Effector memory CD8-positive, alpha-beta T cell (primary cell): ENCODE measurements around the gene PCDHB1.
"Not testable (repeated sequence)": the region's sequence is repeated elsewhere in the genome, so short reads cannot be mapped to it uniquely, and the experiment has no call there.

Experiments
- ATAC-seq: fragments of 150-1000 bp; cut with Tn5 transposase; replicated peaks from 2 replicates; pipeline ENCODE4 v1.10.0; 2021; ENCODE audit warnings: mild to moderate bottlenecking, moderate library complexity
- DNase-seq, 3 experiments: peaks; one replicate each; pipeline ENCODE4 v3.0.0; 2021
- H3K27ac Mint-ChIP-seq, 2 donors: one replicate each; pipeline ENCODE4 v1.8.0; 2022; ENCODE audit warnings: mild to moderate bottlenecking in 2 of 2, mixed read lengths in 2 of 2, moderate library complexity in 2 of 2
- H3K27me3 Mint-ChIP-seq, 2 donors: one replicate each; pipeline ENCODE4 v1.8.0; 2022; ENCODE audit warnings: mixed read lengths in 2 of 2
- H3K36me3 Mint-ChIP-seq: one replicate; pipeline ENCODE4 v1.8.0; 2022; ENCODE audit warnings: mild to moderate bottlenecking, moderate library complexity, mixed read lengths; ENCODE audit not compliant: insufficient read depth
- H3K4me1 Mint-ChIP-seq, 2 donors: one replicate each; pipeline ENCODE4 v1.8.0; 2022; ENCODE audit warnings: low read depth in 2 of 2, mixed read lengths in 2 of 2
- H3K4me3 Mint-ChIP-seq, 2 donors: one replicate each; pipeline ENCODE4 v1.8.0; 2022; ENCODE audit warnings: mild to moderate bottlenecking in 2 of 2, mixed read lengths in 2 of 2, moderate library complexity in 2 of 2
- H3K9me3 Mint-ChIP-seq, 2 donors: one replicate each; pipeline ENCODE4 v1.8.0; 2022; ENCODE audit warnings: mixed read lengths in 2 of 2

The PCDHB1 gene

GRCh38 chr5:141096181-141096580 is 45.0 kb downstream of the PCDHB1 start:
- not testable (repeated sequence) for ATAC-seq, H3K36me3 Mint-ChIP-seq, DNase-seq, H3K4me1 Mint-ChIP-seq, H3K27ac Mint-ChIP-seq, H3K4me3 Mint-ChIP-seq
- H3K27me3 Mint-ChIP-seq = peaks cover 34 to 40% of the 10 kb centered on the region in 2 donors
- H3K9me3 Mint-ChIP-seq = peaks cover 8 to 14% of the 10 kb centered on the region in 2 donors

GRCh38 chr5:141096586-141096985 is 45.4 kb downstream of the PCDHB1 start:
- DNase-seq, H3K4me3 Mint-ChIP-seq, H3K27ac Mint-ChIP-seq, H3K36me3 Mint-ChIP-seq, H3K4me1 Mint-ChIP-seq, ATAC-seq: not testable (repeated sequence)
- peaks cover 8 to 14% of the 10 kb centered on the region in 2 donors for H3K9me3 Mint-ChIP-seq
- peaks cover 34 to 40% of the 10 kb centered on the region in 2 donors for H3K27me3 Mint-ChIP-seq

- ATAC-seq (no peak), DNase-seq (no peak)
- no peak within 1 kb of the TSS for H3K27ac Mint-ChIP-seq
- peaks cover 5 to 6% of the 10 kb centered on the region in 2 donors for H3K9me3 Mint-ChIP-seq
- H3K36me3 Mint-ChIP-seq = no peaks in the 10 kb centered on the region
- H3K27me3 Mint-ChIP-seq = peaks cover 17 to 18% of the 10 kb centered on the region in 2 donors
- peaks cover 0 to 1% of the 10 kb centered on the region in 2 donors for H3K4me1 Mint-ChIP-seq
- H3K4me3 Mint-ChIP-seq = no peak within 1 kb of the TSS
These were observed 49.1 kb downstream of the PCDHB1 start, which contains the start of gene PCDHB3 for GRCh38 chr5:141100243-141100805. PCDHB3 (plus strand) TSS chr5:141100473; CDS start chr5:141100650, 177 bp downstream.

GRCh38 chr5:141101059-141101458 is 49.9 kb downstream of the PCDHB1 start:
- Mint-ChIP-seq H3K4me3 (no peak overlapping the region), H3K27ac (no peak overlapping the region), H3K9me3 (peaks cover 5 to 6% of the 10 kb centered on the region in 2 donors), H3K4me1 (peaks cover 0 to 1% of the 10 kb centered on the region in 2 donors), H3K36me3 (no peaks in the 10 kb centered on the region), H3K27me3 (peaks cover 18% of the 10 kb centered on the region in 2 donors)
- ATAC-seq (no peak), DNase-seq (no peak)

GRCh38 chr5:141102070-141102469 is 50.9 kb downstream of the PCDHB1 start:
- not testable (repeated sequence) for H3K4me1 Mint-ChIP-seq, DNase-seq, H3K9me3 Mint-ChIP-seq, H3K4me3 Mint-ChIP-seq, H3K36me3 Mint-ChIP-seq, ATAC-seq, H3K27ac Mint-ChIP-seq
- H3K27me3 Mint-ChIP-seq = peaks cover 18% of the 10 kb centered on the region in 2 donors

- ATAC-seq, H3K27ac Mint-ChIP-seq, H3K4me3 Mint-ChIP-seq, H3K4me1 Mint-ChIP-seq, DNase-seq, H3K36me3 Mint-ChIP-seq, H3K9me3 Mint-ChIP-seq: not testable (repeated sequence)
- H3K27me3 Mint-ChIP-seq = peaks cover 18% of the 10 kb centered on the region in 2 donors
These were observed 51.3 kb downstream of the PCDHB1 start for GRCh38 chr5:141102471-141102870.

- Mint-ChIP-seq H3K4me1 (peaks cover 0 to 1% of the 10 kb centered on the region in 2 donors), H3K27me3 (peaks cover 4 to 8% of the 10 kb centered on the region in 2 donors), H3K27ac (no peak overlapping the region), H3K4me3 (no peak overlapping the region), H3K36me3 (no peaks in the 10 kb centered on the region), H3K9me3 (peaks cover 4% of the 10 kb centered on the region in 2 donors)
- DNase-seq = no peak
- ATAC-seq = no peak
These were observed 54.2 kb downstream of the PCDHB1 start for GRCh38 chr5:141105350-141105749.
